Lower leg skin (tissue), 4 donors: ENCODE results near the gene ATP5IF1. TPM values are rescaled to one million over a fixed set of nuclear protein-coding genes. Genes with fewer than 3 reads are reported as not detected.

Experiments used
- DNase-seq, 2 donors: peaks; one replicate each; pipeline ENCODE4 v3.0.0-alpha.2; 2019; ENCODE audit warnings: low spot score in 2 of 2
- H3K4me3 ChIP-seq: fragments of 200-600 bp; sonication (generic); 2 replicates; pipeline ENCODE4 v1.5.1; 2017; ENCODE audit warnings: mild to moderate bottlenecking, low read depth; ENCODE audit not compliant: poor library complexity, severe bottlenecking
- CTCF ChIP-seq, 3 donors: fragments of 450-650 bp; IDR thresholded peaks; one replicate each; pipeline ENCODE4 v1.5.1; 2016; ENCODE audit warnings: antibody characterized with exemption in 3 of 3, mild to moderate bottlenecking in 3 of 3, moderate library complexity in 2 of 3
- POLR2A ChIP-seq, 2 donors: fragments of 450-650 bp; IDR thresholded peaks; one replicate each; pipeline ENCODE4 v1.6.1; 2016 to 2017; ENCODE audit warnings: antibody characterized with exemption in 2 of 2, mild to moderate bottlenecking in 1 of 2, moderate library complexity in 1 of 2
- WGBS, 2 donors: methylation state at CpG; one replicate each; pipeline ENCODE4 v1.1.5; 2018; 5-methylcytosine and 5-hydroxymethylcytosine counted together
- intact Hi-C: fragments of 100-400 bp; cut with DNase I; formaldehyde crosslinking; loops from one replicate; pipeline ENCODE4 v1.15.0; 2023; ENCODE audit warnings: low total_unique reads
- total RNA-seq, 4 donors: library from RNA; depleted of rRNA; stranded (reverse); fragments of >200 nt; gene quantifications; one replicate each; pipeline ENCODE4 v1.1.0, GENCODE V29; 2016

Gene ATP5IF1
- total RNA-seq, 4 donors from 2014 or later = 125 to 326 (median 247) TPM

GRCh38 chr1:28258628-28259251, 22.8 kb downstream of the ATP5IF1 start:
- TF ChIP-seq CTCF (IDR thresholded peaks at IDR 0.05) (no peak), POLR2A (IDR thresholded peaks at IDR 0.05) (no peak)
- WGBS, 2 donors = 5 to 8% methylated on average over 12 of the region's 12 CpGs
- no peak for DNase-seq
- intact Hi-C loops = no loop called here
- H3K4me3 ChIP-seq = no peak overlapping the region

GRCh38 chr1:28259252-28259933, 23.5 kb downstream of the ATP5IF1 start, which contains the start of gene SESN2:
TSS of gene SESN2 (plus strand) at chr1:28259518. CDS start at chr1:28259848, 330 bp downstream.
- DNase-seq = peak; percentile 99 to 100
- 0% methylated on average over 32 to 55 of the region's 76 CpGs for WGBS, 2 donors
- H3K4me3 ChIP-seq = peak within 1 kb of the TSS; percentile 91
- TF ChIP-seq CTCF (IDR thresholded peaks at IDR 0.05) (no peak), POLR2A (IDR thresholded peaks at IDR 0.05) (peak in 1 of 2 donors; percentile 72)
- intact Hi-C loops = no loop called here

- WGBS, 2 donors = 1 to 4% methylated on average over 49 to 63 of the region's 66 CpGs
- DNase-seq = peak; percentile 56 to 93
- peak overlapping the region; percentile 91 for H3K4me3 ChIP-seq
- TF ChIP-seq POLR2A (IDR thresholded peaks at IDR 0.05) (no peak), CTCF (IDR thresholded peaks at IDR 0.05) (no peak)
- intact Hi-C loops = no loop called here
Measured at GRCh38 chr1:28259934-28260802, 24.2 kb downstream of the ATP5IF1 start.

- intact Hi-C loops = no loop called here
- DNase-seq = no peak
- WGBS, 2 donors = 61 to 67% methylated on average over 7 of the region's 7 CpGs
Measured at GRCh38 chr1:28260803-28261174, 24.9 kb downstream of the ATP5IF1 start.

GRCh38 chr1:28264897-28265296, 29.0 kb downstream of the ATP5IF1 start:
- WGBS, 2 donors = 76 to 79% methylated on average over 1 of the region's 1 CpG
- H3K4me3 ChIP-seq = no peak overlapping the region
- DNase-seq = no peak
- TF ChIP-seq POLR2A (IDR thresholded peaks at IDR 0.05) = no peak
- TF ChIP-seq CTCF (IDR thresholded peaks at IDR 0.05) = no peak
- intact Hi-C loops = no loop called here

More at GRCh38 chr1:28260803-28261174, 24.9 kb downstream of the ATP5IF1 start:
- H3K4me3 ChIP-seq = peak overlapping the region; percentile 91
- no peak for TF ChIP-seq POLR2A (IDR thresholded peaks at IDR 0.05)
- no peak for TF ChIP-seq CTCF (IDR thresholded peaks at IDR 0.05)
